Effector memory CD4-positive, alpha-beta T cell (primary cell): ENCODE data around the gene FOLR2.

ENCODE experiments used
- DNase-seq, 3 donors: peaks; one replicate each; pipeline ENCODE4 v3.0.0-alpha.2; 2020
- H3K27ac ChIP-seq: 2 replicates; pipeline ENCODE4 v1.7.0; 2013; ENCODE audit warnings: mild to moderate bottlenecking, low read length, moderate library complexity; ENCODE audit not compliant: insufficient read depth, poor library complexity, severe bottlenecking
- H3K27me3 ChIP-seq: replicated peaks from 2 replicates; pipeline ENCODE4 v1.7.0; 2013; ENCODE audit warnings: mild to moderate bottlenecking, low read length; ENCODE audit not compliant: insufficient read depth, control insufficient read depth, poor library complexity, severe bottlenecking
- H3K36me3 ChIP-seq: 2 replicates; pipeline ENCODE4 v1.7.0; 2013; ENCODE audit warnings: mild to moderate bottlenecking, low read length, moderate library complexity; ENCODE audit not compliant: control insufficient read depth, insufficient read depth
- H3K4me1 ChIP-seq: 2 replicates; pipeline ENCODE4 v1.7.0; 2013; ENCODE audit warnings: low read length, mild to moderate bottlenecking; ENCODE audit not compliant: control insufficient read depth, insufficient read depth, poor library complexity, severe bottlenecking
- H3K4me3 ChIP-seq: 2 replicates; pipeline ENCODE4 v1.7.0; 2013; ENCODE audit warnings: low read length, low read depth, mild to moderate bottlenecking; ENCODE audit not compliant: insufficient read depth, poor library complexity, severe bottlenecking
- H3K9me3 ChIP-seq: 2 replicates; pipeline ENCODE4 v1.7.0; 2013; ENCODE audit warnings: mild to moderate bottlenecking, low read length, moderate library complexity; ENCODE audit not compliant: control insufficient read depth

FOLR2 gene

GRCh38 chr11:72234920-72235319 is 18.3 kb downstream of the FOLR2 start:
- Histone ChIP-seq H3K4me3 (no peak overlapping the region), H3K4me1 (peaks cover 6% of the 10 kb centered on the region), H3K36me3 (peaks cover 61% of the 10 kb centered on the region), H3K27ac (no peak overlapping the region), H3K9me3 (no peaks in the 10 kb centered on the region), H3K27me3 (peaks cover 7% of the 10 kb centered on the region)
- no peak for DNase-seq

DNA sequence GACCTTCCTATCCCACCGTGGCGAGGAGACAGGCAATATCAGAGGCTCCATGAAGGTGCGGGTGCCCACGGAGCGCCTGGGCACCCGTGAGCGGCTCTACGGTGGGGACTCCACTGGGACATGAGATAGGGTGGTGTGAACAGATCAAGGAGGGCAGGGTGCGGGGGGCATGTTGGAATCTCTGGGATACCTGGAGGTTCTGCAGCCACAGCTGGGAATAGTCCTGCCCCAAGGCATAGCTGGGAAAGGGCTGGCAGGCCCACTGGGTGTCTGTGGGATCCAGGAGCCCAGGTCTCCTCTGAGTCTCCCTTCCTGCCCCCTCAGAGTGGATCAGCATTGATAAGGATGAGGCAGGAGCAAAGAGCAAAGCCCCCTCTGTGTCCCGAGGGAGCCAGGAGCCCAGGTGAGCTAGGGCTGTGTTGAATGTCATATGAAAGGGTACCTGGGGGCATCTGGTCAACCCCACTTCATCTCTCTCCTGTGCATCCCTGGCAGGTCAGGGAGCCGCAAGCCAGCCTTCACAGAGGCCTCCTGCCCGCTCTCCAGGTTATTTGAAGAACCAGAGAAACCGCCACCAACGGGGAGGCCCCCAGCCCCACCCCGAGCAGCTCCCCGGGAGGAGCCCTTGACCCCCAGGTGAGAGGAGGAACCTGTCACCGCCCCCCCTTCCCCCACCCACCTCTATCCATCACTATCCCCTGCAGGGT is 18.9 kb downstream of the FOLR2 start:
- Histone ChIP-seq H3K27me3 (peaks cover 13% of the 10 kb centered on the region), H3K4me1 (peaks cover 12% of the 10 kb centered on the region), H3K9me3 (no peaks in the 10 kb centered on the region), H3K27ac (no peak overlapping the region), H3K36me3 (peaks cover 56% of the 10 kb centered on the region), H3K4me3 (no peak overlapping the region)
- DNase-seq: no peak

DNA sequence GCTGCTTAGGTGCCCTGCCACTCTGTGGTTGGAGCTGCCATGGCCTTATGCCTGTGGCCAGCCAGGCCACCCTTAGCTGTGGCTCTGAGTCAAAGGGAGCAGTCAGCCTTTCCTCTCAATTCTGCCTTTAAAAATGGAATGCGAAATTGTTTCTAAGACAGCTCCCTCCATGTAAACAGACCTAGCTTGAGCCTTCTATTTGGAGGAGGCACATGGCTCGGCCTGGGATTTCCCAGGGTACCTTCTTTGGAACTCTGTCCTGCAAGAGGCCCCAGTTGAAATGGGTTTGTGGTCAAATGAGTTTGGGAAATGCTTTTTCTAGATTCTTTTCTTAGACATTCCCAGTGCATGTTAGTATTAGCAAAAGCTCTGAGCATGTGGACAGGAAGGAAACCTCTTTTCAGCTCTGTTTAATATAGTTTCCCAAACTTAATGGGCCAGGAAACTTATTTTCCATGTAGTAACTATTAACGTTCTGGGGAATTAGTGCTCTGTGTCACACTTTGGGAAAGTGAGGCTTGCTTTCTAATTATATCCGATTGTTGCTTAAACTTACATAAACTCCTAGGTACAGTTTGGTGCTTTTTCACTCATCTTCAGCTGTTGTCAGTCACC is 19.6 kb downstream of the FOLR2 start:
- Histone ChIP-seq H3K4me1 (peaks cover 17% of the 10 kb centered on the region), H3K27me3 (peaks cover 15% of the 10 kb centered on the region), H3K27ac (no peak overlapping the region), H3K4me3 (no peak overlapping the region), H3K36me3 (peaks cover 50% of the 10 kb centered on the region), H3K9me3 (no peaks in the 10 kb centered on the region)
- no peak for DNase-seq

GRCh38 chr11:72236774-72237111 is 20.1 kb downstream of the FOLR2 start:
- DNase-seq: no peak
- Histone ChIP-seq H3K4me1 (peaks cover 17% of the 10 kb centered on the region), H3K9me3 (no peaks in the 10 kb centered on the region), H3K4me3 (no peak overlapping the region), H3K27ac (no peak overlapping the region), H3K36me3 (peaks cover 46% of the 10 kb centered on the region), H3K27me3 (peaks cover 21% of the 10 kb centered on the region)

DNA sequence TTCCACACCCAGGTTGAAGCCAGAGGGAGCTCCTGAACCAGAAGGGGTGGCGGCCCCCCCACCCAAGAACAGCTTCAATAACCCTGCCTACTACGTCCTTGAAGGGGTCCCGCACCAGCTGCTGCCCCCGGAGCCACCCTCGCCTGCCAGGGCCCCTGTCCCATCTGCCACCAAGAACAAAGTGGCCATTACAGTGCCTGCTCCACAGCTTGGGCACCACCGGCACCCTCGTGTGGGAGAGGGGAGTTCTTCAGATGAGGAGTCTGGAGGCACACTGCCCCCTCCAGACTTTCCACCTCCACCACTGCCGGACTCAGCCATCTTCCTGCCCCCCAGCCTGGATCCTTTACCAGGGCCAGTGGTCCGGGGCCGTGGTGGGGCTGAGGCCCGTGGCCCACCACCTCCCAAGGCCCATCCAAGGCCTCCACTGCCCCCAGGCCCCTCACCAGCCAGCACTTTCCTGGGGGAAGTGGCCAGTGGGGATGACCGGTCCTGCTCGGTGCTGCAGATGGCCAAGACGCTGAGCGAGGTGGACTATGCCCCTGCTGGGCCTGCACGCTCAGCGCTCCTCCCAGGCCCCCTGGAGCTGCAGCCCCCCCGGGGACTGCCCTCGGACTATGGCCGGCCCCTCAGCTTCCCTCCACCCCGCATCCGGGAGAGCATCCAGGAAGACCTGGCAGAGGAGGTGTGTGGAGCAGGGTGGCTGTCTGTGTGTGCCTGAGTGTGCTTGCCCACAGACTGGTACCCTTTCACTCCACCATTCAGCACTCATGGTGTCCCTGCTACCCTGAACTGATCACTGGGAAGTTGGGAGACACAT is 20.7 kb downstream of the FOLR2 start:
- Histone ChIP-seq H3K4me3 (no peak overlapping the region), H3K36me3 (peaks cover 45% of the 10 kb centered on the region)
- DNase-seq: no peak

DNA sequence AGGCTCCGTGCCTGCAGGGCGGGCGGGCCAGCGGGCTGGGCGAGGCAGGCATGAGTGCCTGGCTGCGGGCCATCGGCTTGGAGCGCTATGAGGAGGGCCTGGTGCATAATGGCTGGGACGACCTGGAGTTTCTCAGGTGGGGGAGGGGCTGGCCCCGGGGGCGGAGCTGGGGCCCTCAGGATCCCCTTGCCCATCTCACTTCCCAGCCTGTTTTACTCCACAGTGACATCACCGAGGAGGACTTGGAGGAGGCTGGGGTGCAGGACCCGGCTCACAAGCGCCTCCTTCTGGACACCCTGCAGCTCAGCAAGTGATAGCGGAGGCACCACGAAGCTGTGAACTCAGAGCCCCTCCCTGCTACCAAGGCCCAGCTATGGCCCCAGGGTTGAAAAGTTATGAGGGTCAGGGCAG is 21.5 kb downstream of the FOLR2 start:
- Histone ChIP-seq H3K27me3 (peaks cover 31% of the 10 kb centered on the region), H3K36me3 (peaks cover 39% of the 10 kb centered on the region)

More for the DNA sequence above, 20.7 kb downstream of the FOLR2 start:
- Histone ChIP-seq H3K9me3 (no peaks in the 10 kb centered on the region), H3K27me3 (peaks cover 26% of the 10 kb centered on the region), H3K4me1 (peaks cover 17% of the 10 kb centered on the region), H3K27ac (no peak overlapping the region)

GRCh38 chr11:72238492-72239312 is 22.1 kb downstream of the FOLR2 start:
- peaks cover 33% of the 10 kb centered on the region for H3K36me3 ChIP-seq
- peaks cover 37% of the 10 kb centered on the region for H3K27me3 ChIP-seq
- DNase-seq: no peak

More for the DNA sequence above, 21.5 kb downstream of the FOLR2 start:
- H3K4me1 ChIP-seq: peaks cover 17% of the 10 kb centered on the region
- H3K4me3 ChIP-seq: no peak overlapping the region
- DNase-seq: peak in 1 of 3 donors; percentile 19
- H3K27ac ChIP-seq: no peak overlapping the region
- H3K9me3 ChIP-seq: no peaks in the 10 kb centered on the region

GRCh38 chr11:72239313-72239848 is 22.8 kb downstream of the FOLR2 start:
- Histone ChIP-seq H3K9me3 (no peaks in the 10 kb centered on the region), H3K36me3 (peaks cover 28% of the 10 kb centered on the region), H3K27ac (no peak overlapping the region), H3K4me1 (peaks cover 24% of the 10 kb centered on the region), H3K27me3 (peaks cover 44% of the 10 kb centered on the region), H3K4me3 (no peak overlapping the region)
- no peak for DNase-seq

More at GRCh38 chr11:72238492-72239312, 22.1 kb downstream of the FOLR2 start:
- H3K4me1 ChIP-seq: peaks cover 20% of the 10 kb centered on the region
- H3K4me3 ChIP-seq: no peak overlapping the region
- H3K9me3 ChIP-seq: no peaks in the 10 kb centered on the region
- H3K27ac ChIP-seq: no peak overlapping the region

DNA sequence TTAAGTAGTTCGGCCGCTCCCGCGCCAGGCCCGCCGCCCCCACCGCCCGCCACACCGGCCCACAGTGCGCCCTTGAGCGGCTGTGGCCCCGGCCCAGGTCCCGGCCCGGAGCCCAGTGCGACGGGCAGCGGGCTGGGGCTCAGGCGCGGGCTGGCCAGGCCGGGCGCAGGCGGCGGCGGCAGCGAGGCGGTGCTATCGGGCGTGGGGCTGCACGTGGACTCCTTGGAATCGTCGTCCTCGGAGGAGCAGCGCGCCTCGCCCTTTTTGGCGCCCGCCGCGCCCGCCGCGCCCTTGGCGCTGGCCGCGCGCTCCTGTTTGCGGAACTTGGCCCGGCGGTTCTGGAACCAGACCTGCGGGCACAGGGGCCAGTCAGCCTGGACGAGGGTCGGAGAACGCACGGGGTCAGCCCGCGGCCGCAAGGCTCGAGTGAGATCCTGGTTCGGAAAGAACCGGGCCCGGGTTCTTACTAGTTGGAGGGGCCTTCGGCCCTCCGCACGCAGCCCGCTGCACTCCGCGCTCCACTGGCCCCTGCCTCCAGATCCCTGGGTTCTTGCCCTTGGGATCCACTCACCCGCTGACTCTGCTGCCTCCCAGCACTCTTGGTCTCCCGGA is 23.4 kb downstream of the FOLR2 start:
- peaks cover 49% of the 10 kb centered on the region for H3K27me3 ChIP-seq
- no peaks in the 10 kb centered on the region for H3K9me3 ChIP-seq
- peaks cover 25% of the 10 kb centered on the region for H3K4me1 ChIP-seq
- no peak overlapping the region for H3K27ac ChIP-seq
- no peak overlapping the region for H3K4me3 ChIP-seq
- peaks cover 23% of the 10 kb centered on the region for H3K36me3 ChIP-seq
- no peak for DNase-seq
